ENCODE measurements around the gene SGPP1.

GRCh38 chr14:63692310-63693020 lies 35.4 kb downstream of the SGPP1 start:
- TF ChIP-seq, protein P1, sequence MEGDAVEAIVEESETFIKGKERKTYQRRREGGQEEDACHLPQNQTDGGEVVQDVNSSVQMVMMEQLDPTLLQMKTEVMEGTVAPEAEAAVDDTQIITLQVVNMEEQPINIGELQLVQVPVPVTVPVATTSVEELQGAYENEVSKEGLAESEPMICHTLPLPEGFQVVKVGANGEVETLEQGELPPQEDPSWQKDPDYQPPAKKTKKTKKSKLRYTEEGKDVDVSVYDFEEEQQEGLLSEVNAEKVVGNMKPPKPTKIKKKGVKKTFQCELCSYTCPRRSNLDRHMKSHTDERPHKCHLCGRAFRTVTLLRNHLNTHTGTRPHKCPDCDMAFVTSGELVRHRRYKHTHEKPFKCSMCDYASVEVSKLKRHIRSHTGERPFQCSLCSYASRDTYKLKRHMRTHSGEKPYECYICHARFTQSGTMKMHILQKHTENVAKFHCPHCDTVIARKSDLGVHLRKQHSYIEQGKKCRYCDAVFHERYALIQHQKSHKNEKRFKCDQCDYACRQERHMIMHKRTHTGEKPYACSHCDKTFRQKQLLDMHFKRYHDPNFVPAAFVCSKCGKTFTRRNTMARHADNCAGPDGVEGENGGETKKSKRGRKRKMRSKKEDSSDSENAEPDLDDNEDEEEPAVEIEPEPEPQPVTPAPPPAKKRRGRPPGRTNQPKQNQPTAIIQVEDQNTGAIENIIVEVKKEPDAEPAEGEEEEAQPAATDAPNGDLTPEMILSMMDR (IDR thresholded peaks at IDR 0.05) = no peak
- TF ChIP-seq POLR2A (IDR thresholded peaks at IDR 0.05) = no peak
